Endothelial cell of coronary artery (primary cell): ENCODE measurements around the gene GULP1. TPM values are rescaled to one million over a fixed set of nuclear protein-coding genes. Genes with fewer than 3 reads are reported as not detected.

Source experiments
- total RNA-seq: library from RNA; depleted of rRNA; stranded (reverse); fragments of >200 nt; gene quantifications from 2 replicates; pipeline ENCODE4 v1.2.3, GENCODE V29; 2014

The GULP1 gene
- 13.1 and 35.5 TPM in 2 replicates for total RNA-seq

GRCh38 chr2:188291617-188292347 is at the start of gene GULP1:
Gene GULP1, plus strand, starts transcription at chr2:188291874. Its CDS starts 185,829 bp downstream, at chr2:188477703.

